GM10266 (cell line): ENCODE data around the gene SPINT1.

Experiments used
- DNase-seq: peaks from one replicate; pipeline ENCODE4 v3.0.0; 2012; ENCODE audit errors: extremely low spot score
- TF ChIP-seq, protein P1 (sequence below): IDR thresholded peaks from 2 replicates; pipeline ENCODE4 v1.5.1; 2012; ENCODE audit warnings: mild to moderate bottlenecking, low read depth; ENCODE audit not compliant: control insufficient read depth, insufficient read depth; ENCODE audit errors: missing control alignments

Gene SPINT1

DNA sequence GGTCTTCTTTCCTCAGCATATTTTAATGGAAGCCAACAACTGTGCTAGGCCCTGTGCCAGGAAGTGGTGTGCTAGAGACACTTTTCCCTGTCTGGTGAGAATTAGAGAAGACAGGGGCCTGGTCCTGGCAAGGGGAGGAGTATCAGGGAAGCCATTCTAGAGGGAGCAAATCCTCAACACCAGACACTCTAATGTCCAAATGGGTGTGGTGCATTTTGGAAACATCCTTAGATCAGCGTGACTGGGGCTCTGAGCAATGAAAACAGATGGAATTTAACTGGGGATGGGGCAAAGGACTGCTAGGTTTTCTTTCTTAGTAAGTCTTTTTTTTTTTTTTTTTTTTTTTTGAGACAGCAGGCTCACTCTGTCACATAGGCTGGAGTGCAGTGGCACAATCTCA lies 42.7 kb downstream of the SPINT1 start:
- TF ChIP-seq, protein P1, sequence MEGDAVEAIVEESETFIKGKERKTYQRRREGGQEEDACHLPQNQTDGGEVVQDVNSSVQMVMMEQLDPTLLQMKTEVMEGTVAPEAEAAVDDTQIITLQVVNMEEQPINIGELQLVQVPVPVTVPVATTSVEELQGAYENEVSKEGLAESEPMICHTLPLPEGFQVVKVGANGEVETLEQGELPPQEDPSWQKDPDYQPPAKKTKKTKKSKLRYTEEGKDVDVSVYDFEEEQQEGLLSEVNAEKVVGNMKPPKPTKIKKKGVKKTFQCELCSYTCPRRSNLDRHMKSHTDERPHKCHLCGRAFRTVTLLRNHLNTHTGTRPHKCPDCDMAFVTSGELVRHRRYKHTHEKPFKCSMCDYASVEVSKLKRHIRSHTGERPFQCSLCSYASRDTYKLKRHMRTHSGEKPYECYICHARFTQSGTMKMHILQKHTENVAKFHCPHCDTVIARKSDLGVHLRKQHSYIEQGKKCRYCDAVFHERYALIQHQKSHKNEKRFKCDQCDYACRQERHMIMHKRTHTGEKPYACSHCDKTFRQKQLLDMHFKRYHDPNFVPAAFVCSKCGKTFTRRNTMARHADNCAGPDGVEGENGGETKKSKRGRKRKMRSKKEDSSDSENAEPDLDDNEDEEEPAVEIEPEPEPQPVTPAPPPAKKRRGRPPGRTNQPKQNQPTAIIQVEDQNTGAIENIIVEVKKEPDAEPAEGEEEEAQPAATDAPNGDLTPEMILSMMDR: no peak
- DNase-seq: no peak

DNA sequence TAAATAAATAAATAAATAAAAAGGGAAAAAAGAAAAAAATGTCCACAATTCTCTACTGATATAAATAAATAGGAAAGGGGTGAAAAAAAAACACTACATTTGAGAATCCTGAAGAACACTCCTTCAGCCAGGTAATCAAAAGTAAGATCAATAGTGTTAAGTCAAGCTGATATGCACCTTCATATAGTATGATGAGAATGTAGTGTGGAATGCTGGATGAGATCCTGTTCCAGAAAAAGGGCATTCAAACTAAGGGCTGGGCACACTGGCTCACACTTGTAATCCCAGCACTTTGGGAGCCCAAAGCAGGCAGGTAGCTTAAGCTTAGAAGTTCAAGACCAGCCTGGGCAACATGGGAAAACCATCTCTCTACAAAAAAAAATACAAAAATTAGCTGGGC lies 45.3 kb downstream of the SPINT1 start:
- no peak for DNase-seq
- TF ChIP-seq, protein P1: no peak

DNA sequence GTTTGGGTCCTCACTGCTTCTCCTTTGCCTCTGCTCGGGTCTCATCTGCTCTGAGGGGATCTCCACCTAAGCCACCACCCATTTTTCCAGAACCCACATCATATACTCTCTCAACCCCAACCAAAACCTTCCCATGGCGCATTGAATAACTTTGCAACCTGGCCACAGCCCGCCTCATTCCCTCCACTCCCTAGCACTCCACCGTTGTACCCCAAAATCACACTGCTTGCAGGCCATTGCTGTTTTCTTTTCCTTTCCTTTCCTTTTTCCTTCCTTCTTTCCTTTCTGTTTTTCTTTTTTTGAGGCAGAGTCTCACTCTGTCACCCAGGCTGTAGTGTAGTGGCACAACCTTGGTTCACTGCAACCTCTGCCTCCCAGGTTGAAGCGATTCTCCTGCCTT lies 47.3 kb downstream of the SPINT1 start:
- no peak for DNase-seq
- TF ChIP-seq, protein P1: no peak

DNA sequence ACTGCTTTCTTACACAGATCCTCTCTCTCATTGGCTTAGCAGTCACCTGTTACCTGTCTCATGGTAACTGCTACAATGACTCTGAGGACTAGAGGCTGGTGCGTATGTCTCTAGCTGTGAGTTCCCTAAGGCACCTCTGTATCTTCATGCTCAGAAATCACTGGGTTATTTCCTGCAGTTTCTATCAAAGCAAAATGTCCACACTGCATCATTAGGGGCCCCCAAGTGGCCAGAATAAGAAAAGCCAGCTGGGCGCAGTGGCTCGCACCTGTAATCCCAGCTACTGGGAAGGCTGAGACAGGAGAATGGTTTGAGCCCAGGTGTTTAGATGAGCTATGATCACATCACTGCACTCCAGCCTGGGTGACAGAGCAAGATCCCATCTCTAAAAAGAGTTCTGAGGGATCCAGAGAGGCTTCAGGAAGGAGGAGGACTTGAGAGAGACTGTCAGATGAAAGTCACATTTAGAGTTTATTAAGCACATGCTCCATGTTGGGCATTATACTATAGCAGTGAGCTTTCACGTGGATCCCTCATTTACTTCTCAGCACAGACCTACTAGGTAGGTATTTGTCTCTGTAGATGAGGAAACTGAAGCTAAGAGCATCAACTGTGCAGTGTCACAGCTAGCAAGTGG lies 48.1 kb downstream of the SPINT1 start:
- DNase-seq: peak; percentile 67
- TF ChIP-seq, protein P1: peak; percentile 79

DNA sequence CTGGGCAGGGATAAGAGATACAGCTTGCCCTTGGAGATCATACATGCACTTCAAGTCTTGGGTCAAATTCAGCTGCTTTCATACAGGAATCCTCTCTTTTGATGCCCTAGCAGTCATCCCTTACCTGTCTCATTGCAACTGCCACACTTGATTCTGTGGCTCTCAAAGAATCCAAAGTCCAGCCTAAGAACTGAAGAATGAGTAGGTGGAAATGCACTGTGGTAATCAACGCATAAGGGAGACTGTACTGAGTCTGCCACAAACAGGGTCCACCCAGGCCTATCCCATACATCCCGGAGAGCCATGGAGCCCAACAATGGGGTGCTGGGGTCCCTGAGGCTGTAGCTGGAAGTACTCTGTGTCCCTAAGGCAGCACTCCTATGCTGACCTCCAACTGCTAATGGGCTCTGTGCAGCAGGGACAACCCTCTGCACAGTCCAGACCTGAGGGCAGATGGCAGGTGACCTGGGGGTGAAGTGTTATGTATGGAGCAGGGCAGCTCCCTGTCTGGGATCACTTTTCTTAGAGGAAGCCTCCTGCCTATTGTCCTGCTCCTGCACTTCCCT lies 48.7 kb downstream of the SPINT1 start:
- no peak for DNase-seq
- TF ChIP-seq, protein P1: no peak

DNA sequence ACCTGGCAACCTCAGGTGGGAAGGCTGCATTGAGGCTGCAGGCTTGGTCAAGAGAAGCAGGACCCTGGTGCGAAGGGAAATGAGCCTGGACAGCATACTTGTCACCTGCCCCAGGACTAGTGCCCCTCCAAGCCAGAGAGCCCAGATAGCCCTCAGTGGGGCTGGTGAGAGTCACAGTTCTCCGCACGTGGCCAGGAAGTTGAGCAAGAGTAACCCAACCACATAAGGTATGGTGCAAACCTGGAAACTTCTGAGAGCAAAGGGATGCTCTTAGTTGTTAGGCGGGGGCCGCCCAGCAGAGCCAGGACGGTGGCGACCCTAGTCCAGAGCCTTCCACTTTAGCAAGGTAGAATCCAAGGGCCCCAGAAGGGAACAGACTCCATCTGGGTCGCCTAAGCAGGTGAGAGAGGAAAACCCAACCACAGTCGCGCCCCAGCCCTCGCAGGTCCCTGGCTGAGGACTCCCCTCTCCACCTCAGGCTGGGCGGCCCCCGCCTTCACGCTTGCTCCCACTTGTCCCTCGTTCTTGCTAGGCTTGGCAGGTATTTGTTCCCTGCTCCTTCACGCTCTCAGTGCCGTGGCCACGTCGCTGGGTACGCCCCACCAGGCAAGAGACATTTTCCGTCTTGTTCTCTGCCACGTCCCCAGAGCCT lies 49.3 kb downstream of the SPINT1 start:
- DNase-seq: no peak
- TF ChIP-seq, protein P1: no peak
